ENCODE results near the gene SLC25A18.

DNA sequence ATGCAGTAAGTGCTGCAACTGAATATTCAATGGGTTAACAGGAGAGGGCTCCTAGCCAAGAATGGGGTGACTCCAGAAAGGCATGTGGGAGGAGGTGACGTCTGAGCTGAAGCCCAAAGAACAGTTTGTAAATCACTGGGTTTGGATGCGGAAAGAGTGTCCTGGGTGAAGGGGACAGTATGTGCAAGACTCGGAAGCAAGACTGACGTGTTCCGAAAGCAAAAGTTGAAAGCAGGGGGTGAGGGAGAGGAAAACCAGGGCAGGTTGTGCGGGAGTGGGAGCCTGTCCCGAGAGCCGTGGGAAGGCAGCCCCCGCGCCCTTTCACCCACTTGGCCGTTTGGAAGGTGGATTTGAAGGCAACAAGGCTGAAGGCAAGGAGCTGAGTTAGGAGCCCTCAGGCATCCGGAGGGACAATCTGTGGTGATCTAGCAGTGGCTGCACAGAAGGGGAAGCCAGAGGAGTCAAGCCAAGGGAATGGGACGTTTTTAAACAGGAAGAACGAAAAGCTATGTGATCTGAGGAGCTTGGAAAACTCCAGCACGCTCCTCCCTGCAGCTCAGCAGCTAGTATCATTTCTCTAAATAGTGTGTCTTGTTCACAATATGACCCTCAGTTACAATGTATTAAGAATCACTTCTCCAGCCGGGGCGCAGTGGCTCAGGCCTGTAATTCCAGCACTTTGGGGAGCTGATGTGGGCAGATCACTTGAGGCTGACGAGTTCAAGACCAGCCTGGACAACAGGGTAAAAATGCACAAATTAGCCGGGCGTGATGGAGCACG, 7.7 kb downstream of the SLC25A18 start:
- no peak for TF ChIP-seq CHD2 (IDR thresholded peaks at IDR 0.05; ENCODE audit: low read length)
- TF ChIP-seq ATF2 (IDR thresholded peaks at IDR 0.05; ENCODE audit: low read length): no peak
- TF ChIP-seq CEBPB (IDR thresholded peaks at IDR 0.05; ENCODE audit: low read depth, low read length): no peak
- TF ChIP-seq FOSL1 (IDR thresholded peaks at IDR 0.05; ENCODE audit: insufficient read depth, low read depth, low read length): no peak
- TF ChIP-seq CTCF (IDR thresholded peaks at IDR 0.05; ENCODE audit: control extremely low read depth in 1 of 3, insufficient read depth in 1 of 3, low read depth in 1 of 3, low read length in 3 of 3): no peak
- TF ChIP-seq PHF8 (conservative IDR thresholded peaks at IDR 0.05; ENCODE audit: low read depth, low read length): no peak
- no peak for TF ChIP-seq EGR1 (IDR thresholded peaks at IDR 0.05; ENCODE audit: borderline replicate concordance, low read depth, low read length)
- TF ChIP-seq POLR2A (IDR thresholded peaks at IDR 0.05; ENCODE audit: control extremely low read depth in 1 of 2, low read depth in 2 of 2, low read length in 2 of 2): no peak
- TF ChIP-seq HDAC2 (IDR thresholded peaks at IDR 0.05; ENCODE audit: borderline replicate concordance in 1 of 2, low read depth in 2 of 2, low read length in 2 of 2): no peak
- TF ChIP-seq POLR2AphosphoS5 (IDR thresholded peaks at IDR 0.05; ENCODE audit: low read depth, low read length): no peak
- no peak for TF ChIP-seq SP4 (IDR thresholded peaks at IDR 0.05; ENCODE audit: low read length)
- no peak for TF ChIP-seq EZH2 (IDR thresholded peaks at IDR 0.05; ENCODE audit: low read depth, low read length, severe bottlenecking)
- no peak for TF ChIP-seq CBX5 (IDR thresholded peaks at IDR 0.05; ENCODE audit: low read depth, low read length)
